H9 (cell line): ENCODE measurements around the gene AKAP12. TPM values are rescaled to one million over a fixed set of nuclear protein-coding genes. Genes with fewer than 3 reads are reported as not detected.

ENCODE experiments used
- DNase-seq: peaks from one replicate; pipeline ENCODE4 v3.0.0-alpha.2; 2017
- H2AFZ ChIP-seq: one replicate; pipeline ENCODE4 v1.6.1; 2013; ENCODE audit warnings: mild to moderate bottlenecking, low read length, control low read depth, moderate library complexity
- H2AK5ac ChIP-seq: 2 replicates; pipeline ENCODE4 v1.6.1; 2013; ENCODE audit warnings: low read length, control low read depth, mixed read lengths; ENCODE audit not compliant: insufficient read length
- H2BK120ac ChIP-seq: one replicate; pipeline ENCODE4 v1.6.1; 2013; ENCODE audit warnings: low read depth, mild to moderate bottlenecking, low read length, control low read depth, inconsistent platforms; ENCODE audit not compliant: poor library complexity, severe bottlenecking
- H2BK12ac ChIP-seq: 2 replicates; pipeline ENCODE4 v1.6.1; 2013; ENCODE audit warnings: low read length, control low read depth, mixed read lengths, low read depth; ENCODE audit not compliant: insufficient read length
- H2BK15ac ChIP-seq: 2 replicates; pipeline ENCODE4 v1.6.1; 2013; ENCODE audit warnings: low read depth, low read length, control low read depth
- H2BK20ac ChIP-seq: one replicate; pipeline ENCODE4 v1.6.1; 2013; ENCODE audit warnings: low read depth, mild to moderate bottlenecking, low read length, control low read depth, inconsistent platforms; ENCODE audit not compliant: poor library complexity, severe bottlenecking
- H2BK5ac ChIP-seq: 2 replicates; pipeline ENCODE4 v1.6.1; 2013; ENCODE audit warnings: low read length, control low read depth, mixed read lengths; ENCODE audit not compliant: insufficient read length
- H3K14ac ChIP-seq: 2 replicates; pipeline ENCODE4 v1.6.1; 2013; ENCODE audit warnings: low read length, control low read depth; ENCODE audit not compliant: insufficient read depth
- H3K18ac ChIP-seq: 2 replicates; pipeline ENCODE4 v1.6.1; 2013; ENCODE audit warnings: low read depth, mild to moderate bottlenecking, mixed read lengths, low read length, control low read depth; ENCODE audit not compliant: insufficient read length
- H3K23ac ChIP-seq: 2 replicates; pipeline ENCODE4 v1.6.1; 2013; ENCODE audit warnings: low read length, control low read depth, mixed read lengths, low read depth; ENCODE audit not compliant: insufficient read length
- H3K23me2 ChIP-seq: 2 replicates; pipeline ENCODE4 v1.6.1; 2013; ENCODE audit warnings: low read depth, mild to moderate bottlenecking, mixed read lengths, low read length, control low read depth; ENCODE audit not compliant: insufficient read length, poor library complexity, severe bottlenecking
- H3K27ac ChIP-seq: 2 replicates; pipeline ENCODE4 v1.5.1; 2013; ENCODE audit warnings: low read length, control low read depth, mixed read lengths, low read depth; ENCODE audit not compliant: insufficient read length
- H3K27me3 ChIP-seq: 2 replicates; pipeline ENCODE4 v1.6.1; 2013; ENCODE audit warnings: low read length, control low read depth, inconsistent platforms; ENCODE audit not compliant: insufficient read depth
- H3K4ac ChIP-seq: 2 replicates; pipeline ENCODE4 v1.6.1; 2013; ENCODE audit warnings: low read depth, mild to moderate bottlenecking, control low read depth, inconsistent platforms, low read length, moderate library complexity
- H3K4me1 ChIP-seq: 2 replicates; pipeline ENCODE4 v1.6.1; 2013; ENCODE audit warnings: low read length, control low read depth, inconsistent platforms; ENCODE audit not compliant: insufficient read depth
- H3K4me2 ChIP-seq: 2 replicates; pipeline ENCODE4 v1.6.1; 2013; ENCODE audit warnings: low read length, control low read depth, mixed read lengths; ENCODE audit not compliant: insufficient read length, insufficient read depth
- H3K56ac ChIP-seq: 2 replicates; pipeline ENCODE4 v1.6.1; 2013; ENCODE audit warnings: low read depth, mild to moderate bottlenecking, mixed read lengths, low read length, control low read depth; ENCODE audit not compliant: insufficient read length
- H3K79me1 ChIP-seq: 2 replicates; pipeline ENCODE4 v1.6.1; 2013; ENCODE audit warnings: low read depth, mild to moderate bottlenecking, moderate library complexity, low read length, control low read depth, inconsistent platforms; ENCODE audit not compliant: insufficient read depth, poor library complexity, severe bottlenecking
- H3K79me2 ChIP-seq: 2 replicates; pipeline ENCODE4 v1.6.1; 2013; ENCODE audit warnings: low read length, control low read depth, inconsistent platforms; ENCODE audit not compliant: insufficient read depth
- H3K9ac ChIP-seq: 2 replicates; pipeline ENCODE4 v1.6.1; 2013; ENCODE audit warnings: low read length, control low read depth, mixed read lengths; ENCODE audit not compliant: insufficient read length; ENCODE audit errors: extremely low read depth
- H3K9me3 ChIP-seq: one replicate; pipeline ENCODE4 v1.6.1; 2013; ENCODE audit warnings: low read depth, low read length, inconsistent platforms; ENCODE audit not compliant: control insufficient read depth
- H3T11ph ChIP-seq: one replicate; pipeline ENCODE4 v1.6.1; 2013; ENCODE audit warnings: mild to moderate bottlenecking, low read length, control low read depth, inconsistent platforms
- H4K20me1 ChIP-seq: one replicate; pipeline ENCODE4 v1.6.1; 2013; ENCODE audit not compliant: control insufficient read depth, insufficient read length, insufficient read depth
- H4K5ac ChIP-seq: 2 replicates; pipeline ENCODE4 v1.6.1; 2013; ENCODE audit warnings: low read depth, mild to moderate bottlenecking, mixed read lengths, low read length, control low read depth; ENCODE audit not compliant: insufficient read length
- H4K8ac ChIP-seq: replicated peaks from 2 replicates; pipeline ENCODE4 v1.6.1; 2013; ENCODE audit warnings: low read length, control low read depth, mixed read lengths, low read depth; ENCODE audit not compliant: insufficient read length
- H4K91ac ChIP-seq: 2 replicates; pipeline ENCODE4 v1.6.1; 2013; ENCODE audit warnings: low read depth, mild to moderate bottlenecking, moderate library complexity, mixed read lengths, low read length, control low read depth; ENCODE audit not compliant: insufficient read length
- H3K27ac Mint-ChIP-seq, 3 experiments: 2 replicates in 2 of 3; 3 replicates in 1 of 3; pipeline ENCODE4 v1.8.0; 2020 to 2021; ENCODE audit warnings: mixed read lengths in 3 of 3, mild to moderate bottlenecking in 1 of 3, moderate library complexity in 1 of 3
- H3K27me3 Mint-ChIP-seq: 2 replicates; pipeline ENCODE4 v1.8.0; 2021; ENCODE audit warnings: low read depth, mild to moderate bottlenecking, moderate library complexity, mixed read lengths
- H3K36me3 Mint-ChIP-seq, 3 experiments: 2 replicates in 2 of 3; 3 replicates in 1 of 3; pipeline ENCODE4 v1.8.0; 2020 to 2021; ENCODE audit warnings: low read depth in 3 of 3, mixed read lengths in 3 of 3; ENCODE audit not compliant: insufficient read depth in 1 of 3
- H3K4me1 Mint-ChIP-seq, 2 experiments: 2 replicates each; pipeline ENCODE4 v1.8.0; 2020; ENCODE audit warnings: mixed read lengths in 2 of 2
- H3K4me3 Mint-ChIP-seq, 2 experiments: 2 replicates in 1 of 2; 3 replicates in 1 of 2; pipeline ENCODE4 v1.8.0; 2020 to 2021; ENCODE audit warnings: mild to moderate bottlenecking in 2 of 2, mixed read lengths in 2 of 2, moderate library complexity in 1 of 2
- H3K9me3 Mint-ChIP-seq, 2 experiments: 2 replicates in 1 of 2; 3 replicates in 1 of 2; pipeline ENCODE4 v1.8.0; 2020; ENCODE audit warnings: mild to moderate bottlenecking in 2 of 2, mixed read lengths in 2 of 2, moderate library complexity in 1 of 2
- WGBS: extraction: QIAGEN DNeasy Blood & Tissue Kit; methylation state at CpG from one replicate; pipeline ENCODE4 v1.1.7; 2013; ENCODE audit warnings: missing lambda C conversion rate, low lambda C conversion rate, mixed read lengths; ENCODE audit not compliant: insufficient read length; ENCODE audit errors: extremely low coverage; 5-methylcytosine and 5-hydroxymethylcytosine counted together
- total RNA-seq: library from RNA; stranded (reverse); gene quantifications from 2 replicates; pipeline ENCODE4 v1.2.1, GENCODE V29; 2021
- TF ChIP-seq, protein P1 (sequence below): fragments of 200-600 bp; sonication (generic); conservative IDR thresholded peaks from 3 replicates; pipeline ENCODE4 v1.8.0; 2021; ENCODE audit warnings: antibody characterized with exemption, mild to moderate bottlenecking

Gene AKAP12
- total RNA-seq, 1 experiment from 2014 or later, result 52.3 TPM

DNA sequence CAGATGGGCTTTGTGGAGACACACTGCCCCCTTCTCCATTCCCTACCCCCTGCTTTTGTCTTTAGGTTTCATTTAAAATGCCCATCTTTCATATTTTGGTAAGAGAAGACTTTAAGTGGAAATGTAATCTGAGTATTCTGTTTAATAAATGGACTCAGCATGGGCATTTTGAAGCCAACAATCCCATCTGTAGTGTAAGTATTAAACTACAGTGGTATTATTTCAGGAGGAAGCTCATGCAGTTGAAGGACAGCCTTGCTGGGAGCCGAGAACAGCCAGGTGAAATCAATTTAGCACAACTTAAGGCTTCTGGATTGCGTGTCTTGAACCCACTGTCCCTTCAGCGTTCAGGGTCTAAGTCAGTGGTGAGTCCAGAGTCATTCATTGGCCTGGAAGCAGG lies 63.5 kb downstream of the AKAP12 start:
- Histone ChIP-seq H2BK20ac (no peak overlapping the region), H3K79me1 (no peaks in the 10 kb centered on the region), H3K14ac (no peak overlapping the region), H4K20me1 (no peaks in the 10 kb centered on the region), H3K4me1 (no peaks in the 10 kb centered on the region), H3K23me2 (no peaks in the 10 kb centered on the region), H3K23ac (no peak overlapping the region), H3K9ac (no peak overlapping the region), H2BK5ac (no peak overlapping the region), H4K5ac (no peak overlapping the region), H2AFZ (no peak overlapping the region), H3K9me3 (no peaks in the 10 kb centered on the region), H3K4ac (no peak overlapping the region), H4K8ac (no peak overlapping the region), H2AK5ac (no peak overlapping the region), H3K4me2 (no peak overlapping the region), H3K56ac (no peak overlapping the region), H3K79me2 (no peaks in the 10 kb centered on the region), H4K91ac (no peak overlapping the region), H3T11ph (no peak overlapping the region), H3K18ac (no peak overlapping the region), H2BK12ac (no peak overlapping the region), H2BK15ac (no peak overlapping the region), H2BK120ac (no peak overlapping the region), H3K27ac (no peak overlapping the region), H3K27me3 (no peaks in the 10 kb centered on the region)
- Mint-ChIP-seq H3K4me1 (peaks cover 5 to 21% of the 10 kb centered on the region in 2 experiments), H3K9me3 (no peaks in the 10 kb centered on the region), H3K27me3 (no peaks in the 10 kb centered on the region), H3K4me3 (no peak overlapping the region), H3K27ac (no peak overlapping the region), H3K36me3 (no peaks in the 10 kb centered on the region)
- TF ChIP-seq, protein P1, sequence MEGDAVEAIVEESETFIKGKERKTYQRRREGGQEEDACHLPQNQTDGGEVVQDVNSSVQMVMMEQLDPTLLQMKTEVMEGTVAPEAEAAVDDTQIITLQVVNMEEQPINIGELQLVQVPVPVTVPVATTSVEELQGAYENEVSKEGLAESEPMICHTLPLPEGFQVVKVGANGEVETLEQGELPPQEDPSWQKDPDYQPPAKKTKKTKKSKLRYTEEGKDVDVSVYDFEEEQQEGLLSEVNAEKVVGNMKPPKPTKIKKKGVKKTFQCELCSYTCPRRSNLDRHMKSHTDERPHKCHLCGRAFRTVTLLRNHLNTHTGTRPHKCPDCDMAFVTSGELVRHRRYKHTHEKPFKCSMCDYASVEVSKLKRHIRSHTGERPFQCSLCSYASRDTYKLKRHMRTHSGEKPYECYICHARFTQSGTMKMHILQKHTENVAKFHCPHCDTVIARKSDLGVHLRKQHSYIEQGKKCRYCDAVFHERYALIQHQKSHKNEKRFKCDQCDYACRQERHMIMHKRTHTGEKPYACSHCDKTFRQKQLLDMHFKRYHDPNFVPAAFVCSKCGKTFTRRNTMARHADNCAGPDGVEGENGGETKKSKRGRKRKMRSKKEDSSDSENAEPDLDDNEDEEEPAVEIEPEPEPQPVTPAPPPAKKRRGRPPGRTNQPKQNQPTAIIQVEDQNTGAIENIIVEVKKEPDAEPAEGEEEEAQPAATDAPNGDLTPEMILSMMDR, result no peak
- no CpG with 5 or more reads among the region's 3 CpGs for WGBS
- DNase-seq, result no peak
